ENCODE results near the gene RAB6B.

RAB6B gene

DNA sequence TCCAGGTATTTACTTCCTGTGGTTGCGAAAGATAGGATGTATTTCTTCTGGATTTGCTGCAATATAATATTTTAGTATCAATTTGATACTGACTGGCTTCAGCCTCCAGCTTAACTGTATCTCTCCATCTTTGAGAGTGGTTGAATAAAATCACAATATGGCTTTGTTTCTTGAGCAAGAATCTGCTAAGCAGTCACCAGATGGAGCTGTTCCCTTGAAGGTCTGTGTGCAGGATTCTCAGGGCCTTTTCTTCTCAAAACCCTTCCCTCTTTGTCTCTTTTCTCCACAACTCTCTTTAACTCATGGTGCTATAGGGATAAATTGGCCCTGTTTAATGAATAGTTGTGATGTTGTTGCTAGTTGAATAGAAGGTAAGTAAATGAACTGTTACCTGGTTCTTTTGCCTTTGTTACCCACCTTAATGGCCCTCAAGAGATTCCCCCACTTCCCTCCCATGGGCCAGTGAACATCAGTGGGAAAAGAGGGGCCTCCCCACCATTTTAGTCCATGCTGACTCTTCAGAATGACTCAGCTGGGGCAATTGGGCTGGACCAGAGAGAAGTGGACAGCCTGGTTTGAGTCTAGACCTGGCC, 34.8 kb upstream of the RAB6B start:
- DNase-seq = no peak

DNA sequence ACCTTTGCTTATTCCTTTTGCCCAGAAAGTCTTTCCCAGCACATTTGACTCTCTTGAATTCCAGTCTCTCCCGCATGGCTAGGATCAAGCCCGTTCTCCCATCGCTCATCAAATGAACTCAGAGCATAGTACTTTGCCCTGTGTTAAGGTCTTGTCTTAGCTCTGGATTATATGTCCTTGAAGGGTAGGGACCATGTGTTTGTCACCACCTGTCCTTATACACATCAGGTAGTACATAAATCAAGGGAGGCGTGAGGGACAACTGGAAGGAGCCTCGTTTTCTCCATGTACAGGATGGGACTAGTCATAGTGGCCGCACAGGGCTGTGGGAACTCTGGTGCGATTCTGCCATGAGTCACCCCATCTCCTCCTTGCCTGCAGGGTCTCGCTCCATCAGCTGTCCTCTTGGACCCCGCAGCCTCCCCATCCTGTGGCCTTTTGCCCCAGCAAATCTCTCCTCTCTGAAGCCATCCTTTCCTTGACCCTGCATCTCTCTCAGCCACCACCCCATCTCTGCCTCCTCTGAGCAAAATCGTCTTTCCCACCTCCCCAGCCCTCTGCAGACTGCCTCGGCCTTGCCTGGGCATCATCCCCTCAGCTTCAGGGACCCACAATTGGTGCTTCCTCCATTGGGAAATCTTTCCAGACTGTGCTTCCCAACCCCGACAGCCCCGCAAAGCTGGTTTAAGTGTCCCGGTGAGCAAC, 33.4 kb upstream of the RAB6B start:
- no peak for DNase-seq

DNA sequence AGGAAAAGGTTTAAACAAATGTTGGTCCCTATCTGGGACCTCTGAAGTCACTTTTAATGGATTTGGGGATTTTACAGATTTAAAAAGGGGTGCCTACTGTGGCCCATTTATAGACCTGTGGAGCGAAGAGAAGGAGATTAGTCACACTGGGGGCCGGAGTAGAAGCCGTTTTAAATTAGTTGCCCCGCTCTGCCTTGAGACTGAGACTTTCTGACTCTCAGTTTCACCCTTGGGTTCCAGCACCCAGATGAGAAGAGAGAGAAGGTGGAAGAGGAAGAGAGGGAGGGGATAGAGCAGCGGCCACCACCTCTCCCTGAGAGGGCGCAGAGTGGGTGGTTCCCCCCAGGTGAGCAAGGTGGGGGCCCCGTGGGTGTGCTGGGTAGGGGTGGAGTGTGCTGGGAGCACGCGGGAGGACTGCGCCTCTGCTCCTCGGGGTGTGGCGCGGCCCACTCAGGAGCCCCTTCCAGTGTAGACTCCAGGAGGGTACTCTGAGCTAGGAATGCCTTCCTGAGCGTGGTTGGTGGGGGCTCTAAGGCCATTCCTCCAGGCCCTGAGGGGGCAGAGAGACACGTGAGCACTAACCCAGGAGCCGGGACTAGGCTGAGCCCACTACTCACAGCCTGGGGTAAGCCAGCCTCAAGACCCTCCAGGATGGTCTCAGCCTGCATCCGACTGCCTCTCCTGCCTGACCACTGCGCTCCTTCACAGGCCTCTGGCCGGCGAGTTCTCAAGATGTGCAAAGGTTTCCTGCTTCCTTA, 32.6 kb upstream of the RAB6B start:
- DNase-seq = no peak

DNA sequence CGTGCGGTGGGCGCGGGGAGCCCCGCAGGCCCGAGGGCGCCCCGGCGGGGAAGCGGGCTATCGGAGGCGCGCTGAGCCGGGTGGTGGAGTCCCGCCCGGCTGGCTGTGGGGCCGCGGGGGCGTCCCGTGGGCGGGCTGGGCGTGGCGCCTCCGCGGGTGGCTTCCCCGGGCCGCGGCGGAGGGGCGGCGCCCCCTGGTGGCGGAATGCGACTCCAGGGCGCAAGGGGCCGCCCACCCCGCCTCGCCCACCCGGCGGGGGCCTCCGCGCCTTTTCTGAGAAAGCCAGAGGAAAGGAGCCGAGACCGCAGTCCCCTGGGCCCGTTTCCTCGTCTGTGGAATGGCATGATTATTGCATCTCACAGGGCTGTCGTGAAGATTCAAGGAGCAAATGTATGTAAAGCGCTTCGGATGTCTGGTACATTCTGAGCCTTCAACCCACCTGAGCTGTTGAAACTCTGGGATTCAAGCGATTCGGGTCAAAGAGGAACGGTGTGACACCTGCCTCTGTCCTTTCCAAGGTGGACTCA, 31.9 kb upstream of the RAB6B start:
- peak; percentile 12 to 79 (median 42) for DNase-seq

GRCh38 chr3:133926736-133927539, 31.3 kb upstream of the RAB6B start:
- DNase-seq = no peak

GRCh38 chr3:133925960-133926735, 30.5 kb upstream of the RAB6B start:
- DNase-seq = no peak

DNA sequence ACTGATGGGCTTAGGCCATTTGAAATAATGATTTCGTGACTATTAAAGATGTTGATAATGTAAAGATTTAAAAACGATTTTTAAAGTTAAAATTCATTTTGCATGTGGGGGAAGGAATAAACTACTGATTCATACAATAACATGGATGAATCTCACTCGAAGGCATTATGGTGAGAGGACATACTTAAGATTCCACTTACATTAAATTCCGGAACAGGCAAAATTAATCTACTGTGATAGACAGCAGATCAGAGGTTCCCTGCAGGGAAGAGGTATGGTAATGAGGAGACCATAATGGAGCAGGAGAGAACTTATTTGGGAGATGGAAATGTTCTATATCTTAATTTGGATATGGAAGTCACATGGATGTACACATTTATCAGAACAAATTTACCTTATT, 28.4 kb upstream of the RAB6B start:
- DNase-seq = no peak

- no peak for DNase-seq
These were observed 25.9 kb upstream of the RAB6B start for GRCh38 chr3:133921592-133921991.

DNA sequence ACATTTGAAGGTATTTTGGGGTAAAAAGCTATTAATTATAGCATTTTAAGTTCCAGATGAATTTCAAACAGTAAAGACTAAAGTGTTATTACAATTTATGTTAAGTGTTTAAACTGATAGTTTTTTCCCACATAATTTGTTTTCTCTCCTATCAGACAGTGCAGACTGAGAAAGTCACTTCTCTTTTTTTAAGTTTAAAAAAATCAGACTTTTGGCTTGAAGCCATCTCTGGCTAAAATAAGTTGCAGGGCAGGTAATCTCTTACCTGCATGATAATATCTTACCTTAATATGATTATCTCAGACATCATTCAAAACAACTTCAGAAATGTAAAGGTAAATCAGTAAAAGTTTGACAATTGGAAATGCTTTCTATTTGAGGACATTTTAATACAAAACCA, 21.5 kb upstream of the RAB6B start:
- DNase-seq = no peak

DNA sequence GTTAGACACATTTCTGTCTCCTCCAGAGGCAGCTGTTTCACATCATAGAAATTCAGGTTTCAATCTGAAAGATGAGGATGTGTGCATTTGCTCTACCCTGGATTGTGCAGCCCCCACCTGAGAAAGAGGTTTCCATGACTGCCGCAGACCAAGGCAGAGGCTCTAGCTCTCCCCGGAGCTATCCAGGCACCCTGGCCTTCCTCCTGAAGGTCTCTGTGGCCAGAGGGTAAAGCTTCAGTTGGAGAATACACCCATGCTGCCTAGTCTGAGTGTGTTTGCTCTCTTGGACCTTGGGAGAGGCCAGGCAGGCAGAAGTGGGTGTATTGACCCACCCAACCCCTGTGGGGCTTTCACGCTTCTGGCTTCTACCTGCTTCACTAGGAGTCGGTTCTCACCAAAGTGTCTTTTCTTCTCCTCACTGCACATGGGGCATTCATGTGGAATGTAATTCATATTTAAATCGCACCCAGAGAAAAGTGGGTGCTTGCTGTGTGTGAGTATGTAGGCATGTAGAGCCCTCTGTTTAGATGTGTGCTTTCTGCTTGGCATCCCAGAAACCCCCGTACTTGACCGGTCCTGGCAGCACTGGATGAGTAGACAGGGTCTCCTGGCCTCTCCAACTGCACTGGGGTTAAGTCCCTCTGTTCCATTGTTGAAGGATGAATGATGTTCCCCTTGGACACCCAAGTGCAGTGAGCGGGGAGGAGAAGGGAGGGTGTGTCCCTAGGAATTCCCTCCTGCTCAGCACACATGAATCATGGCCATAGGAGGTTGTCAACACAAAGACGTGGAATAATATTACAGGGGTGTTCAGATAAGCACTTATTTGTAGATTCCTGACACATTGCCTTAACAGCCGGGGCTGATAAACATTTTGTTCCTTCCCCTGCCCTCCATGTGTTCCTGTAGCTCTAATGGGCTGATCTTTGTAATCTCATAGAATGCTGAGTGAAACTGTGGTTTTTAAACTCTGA, 20.3 kb upstream of the RAB6B start:
- no peak for DNase-seq

DNA sequence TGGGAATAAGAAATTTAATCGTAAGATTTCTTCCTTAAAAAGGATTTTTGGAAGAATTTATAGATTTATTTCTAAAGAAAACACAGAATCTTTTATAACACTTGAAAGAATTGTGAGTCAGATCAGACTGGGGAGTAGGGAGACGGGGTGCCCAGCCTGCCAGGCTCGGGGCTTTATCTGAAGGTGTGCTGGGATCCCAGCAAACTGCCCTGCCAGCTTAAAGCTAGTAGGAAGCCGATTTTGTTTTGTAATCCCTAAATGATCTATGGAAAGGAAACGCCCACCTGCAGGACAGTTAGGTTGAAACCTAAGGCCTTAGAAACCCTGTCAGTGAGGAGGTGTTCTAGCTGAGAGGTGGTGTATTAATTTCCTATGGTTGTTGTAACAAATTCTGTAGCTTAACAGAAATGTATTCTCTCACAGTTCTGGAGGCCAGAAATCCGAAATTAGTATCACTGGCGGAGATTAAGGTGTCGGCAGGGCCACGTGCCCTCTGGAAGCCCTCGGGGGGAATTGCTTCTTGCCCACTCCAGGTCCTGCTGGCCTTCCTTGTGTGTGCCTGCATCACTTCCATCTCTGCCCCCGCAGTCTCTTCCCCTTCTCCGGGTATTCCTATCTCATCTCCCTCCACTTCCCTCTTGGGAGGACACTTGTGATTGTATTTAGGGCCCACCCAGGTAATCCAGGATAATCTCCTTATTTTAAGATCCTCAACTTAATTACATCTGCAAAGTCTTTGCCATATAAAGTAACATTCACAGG, 19.3 kb upstream of the RAB6B start:
- DNase-seq = no peak

DNA sequence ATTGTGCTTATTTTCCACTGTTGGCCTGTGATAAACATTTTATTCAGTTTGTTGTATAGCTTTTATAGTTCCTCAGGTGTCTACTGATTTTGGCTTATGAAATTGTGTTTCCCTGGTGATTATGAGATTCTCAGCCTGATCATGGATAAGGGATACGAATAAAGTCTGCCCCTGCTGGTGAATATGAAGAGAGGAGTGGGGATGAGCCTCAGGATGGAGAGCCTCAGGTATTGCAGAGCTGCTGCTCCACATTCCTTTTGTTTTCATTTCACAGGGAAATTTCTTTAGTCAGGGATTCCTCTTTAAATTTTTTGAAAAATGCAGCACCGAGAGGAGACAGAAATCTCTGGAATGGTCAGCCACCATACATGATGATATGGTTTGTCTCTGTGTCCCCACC, 14.7 kb upstream of the RAB6B start:
- no peak for DNase-seq

GRCh38 chr3:133905376-133905775, 9.7 kb upstream of the RAB6B start:
- no peak for DNase-seq

- no peak for DNase-seq
These were observed 6.2 kb upstream of the RAB6B start for GRCh38 chr3:133901847-133902246.

DNA sequence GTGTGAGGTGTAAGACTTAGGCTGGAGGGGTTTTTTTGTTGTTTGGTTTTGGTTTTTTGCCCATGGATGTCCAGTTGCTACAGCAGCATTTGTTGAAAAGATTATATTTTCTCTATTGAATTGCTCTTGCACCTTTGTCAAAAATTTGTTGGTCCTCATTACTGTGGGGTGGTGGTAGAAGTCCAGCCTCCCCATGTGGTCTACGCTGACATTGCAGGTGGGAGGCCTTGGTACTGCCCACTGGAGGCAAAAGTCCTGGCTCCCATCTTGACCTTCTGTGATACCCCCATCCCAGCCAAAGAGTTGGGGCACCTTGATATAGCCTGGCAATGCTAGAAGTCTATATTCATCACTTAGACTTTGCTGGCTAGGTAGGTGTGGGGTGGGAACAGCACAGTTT, 5.4 kb upstream of the RAB6B start:
- DNase-seq = no peak

DNA sequence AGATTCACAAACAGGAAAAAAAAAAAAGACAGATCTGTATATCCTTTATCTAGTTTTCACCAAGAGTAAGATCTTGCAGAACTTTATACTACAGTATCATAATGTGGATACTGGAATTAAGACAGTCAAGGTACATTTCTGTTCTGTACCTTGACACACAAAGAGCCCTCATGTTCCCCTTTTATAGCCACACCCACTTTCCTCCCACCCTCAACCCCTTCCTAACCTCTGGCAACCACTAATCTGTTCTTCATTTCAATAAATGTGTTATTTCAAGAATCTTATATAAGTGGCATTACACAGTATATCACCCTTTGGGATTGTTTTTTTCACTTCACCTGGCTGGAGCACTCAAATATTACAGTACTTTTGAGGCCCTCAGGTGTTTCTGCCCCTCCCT, 3.6 kb upstream of the RAB6B start:
- no peak for DNase-seq

DNA sequence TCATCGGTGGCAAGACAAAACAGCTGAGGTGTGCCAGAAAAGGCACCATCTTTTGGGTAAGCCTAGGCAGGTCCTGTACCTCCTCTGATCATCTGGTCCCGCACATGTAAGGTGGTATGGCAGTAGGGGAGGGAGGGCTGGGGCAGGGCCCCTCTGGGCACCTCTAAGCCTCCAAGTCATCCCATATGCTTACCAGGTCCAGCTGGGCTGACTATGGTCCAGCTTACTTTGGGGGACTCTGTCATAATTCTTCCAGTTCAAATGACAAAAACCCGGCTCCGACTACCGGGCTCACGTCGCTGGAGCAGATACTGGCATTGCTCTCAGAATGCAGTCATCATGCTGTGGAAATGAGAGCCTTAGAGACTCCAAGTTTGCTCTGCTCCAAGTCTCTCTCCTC, 1.9 kb upstream of the RAB6B start:
- DNase-seq = no peak

DNA sequence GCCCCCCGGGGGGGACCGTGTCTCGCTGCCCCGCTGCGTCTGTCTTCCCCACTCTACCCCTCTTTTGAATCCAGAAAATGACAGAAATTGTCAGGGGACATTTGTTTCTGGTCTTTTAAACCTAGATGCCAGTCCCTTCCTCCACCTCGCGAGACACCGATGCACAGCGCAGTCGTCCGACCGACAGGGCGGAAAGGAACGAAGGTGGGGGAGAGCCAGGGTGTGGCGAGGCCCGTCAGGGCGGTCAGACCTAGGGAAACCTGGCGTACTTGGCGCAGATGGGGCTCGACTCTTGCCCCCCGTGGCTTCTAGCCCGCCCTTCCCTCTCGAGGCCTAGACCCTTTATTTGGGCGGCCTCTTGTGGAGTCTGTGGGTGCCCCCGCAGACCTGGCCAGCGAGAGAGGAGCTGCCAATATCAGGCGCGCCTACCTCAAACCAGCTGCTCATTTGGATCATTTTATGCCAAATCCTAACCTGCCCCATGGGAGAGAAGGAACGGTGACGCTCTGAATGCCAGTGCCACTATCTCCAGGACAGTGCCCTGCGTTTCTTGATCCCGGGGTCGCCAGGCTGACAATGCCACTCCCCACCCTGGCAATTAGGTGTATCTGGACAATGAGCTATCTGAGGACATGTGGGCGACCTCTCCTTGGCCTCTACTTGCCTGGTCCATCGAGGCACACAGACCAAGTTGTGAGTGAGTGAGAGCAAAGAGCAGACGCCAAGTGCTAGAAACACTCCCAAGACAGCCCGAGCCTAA, 500 bp upstream of the RAB6B start:
- no peak for DNase-seq

Measured in activated naive CD4-positive, alpha-beta T cell (primary cell).